IMR-90 (cell line): ENCODE results near the gene USP5. TPM values are rescaled to one million over a fixed set of nuclear protein-coding genes. Genes with fewer than 3 reads are reported as not detected.

Experiments
- NFE2L2 ChIP-seq: fragments of 150-350 bp; IDR thresholded peaks from 2 replicates; pipeline ENCODE4 v1.6.1; 2016; ENCODE audit warnings: low read depth, mild to moderate bottlenecking, low read length
- POLR2A ChIP-seq: IDR thresholded peaks from 2 replicates; pipeline ENCODE4 v1.6.1; 2012; ENCODE audit warnings: mild to moderate bottlenecking, low read depth, low read length
- polyA plus RNA-seq, 3 experiments: library from polyadenylated mRNA; depleted of rRNA; stranded (reverse); fragments of >200 nt; gene quantifications; 2 replicates each; pipeline ENCODE4 v1.2.3, GENCODE V29; 2012; ENCODE audit warnings: low replicate concordance in 1 of 3
- total RNA-seq: library from RNA; depleted of rRNA; stranded (reverse); fragments of >200 nt; gene quantifications from 2 replicates; pipeline ENCODE4 v1.2.3, GENCODE V29; 2012
- TF ChIP-seq, protein P1 (sequence below): fragments of 150-350 bp; IDR thresholded peaks from 2 replicates; pipeline ENCODE4 v1.6.1; 2017; ENCODE audit warnings: mild to moderate bottlenecking, antibody characterized with exemption, low read length, low read depth

USP5 gene
- total and polyA plus RNA-seq, 2 of the 4 experiments (the other 2 are of a cell fraction), result 69.7 to 125 TPM

DNA sequence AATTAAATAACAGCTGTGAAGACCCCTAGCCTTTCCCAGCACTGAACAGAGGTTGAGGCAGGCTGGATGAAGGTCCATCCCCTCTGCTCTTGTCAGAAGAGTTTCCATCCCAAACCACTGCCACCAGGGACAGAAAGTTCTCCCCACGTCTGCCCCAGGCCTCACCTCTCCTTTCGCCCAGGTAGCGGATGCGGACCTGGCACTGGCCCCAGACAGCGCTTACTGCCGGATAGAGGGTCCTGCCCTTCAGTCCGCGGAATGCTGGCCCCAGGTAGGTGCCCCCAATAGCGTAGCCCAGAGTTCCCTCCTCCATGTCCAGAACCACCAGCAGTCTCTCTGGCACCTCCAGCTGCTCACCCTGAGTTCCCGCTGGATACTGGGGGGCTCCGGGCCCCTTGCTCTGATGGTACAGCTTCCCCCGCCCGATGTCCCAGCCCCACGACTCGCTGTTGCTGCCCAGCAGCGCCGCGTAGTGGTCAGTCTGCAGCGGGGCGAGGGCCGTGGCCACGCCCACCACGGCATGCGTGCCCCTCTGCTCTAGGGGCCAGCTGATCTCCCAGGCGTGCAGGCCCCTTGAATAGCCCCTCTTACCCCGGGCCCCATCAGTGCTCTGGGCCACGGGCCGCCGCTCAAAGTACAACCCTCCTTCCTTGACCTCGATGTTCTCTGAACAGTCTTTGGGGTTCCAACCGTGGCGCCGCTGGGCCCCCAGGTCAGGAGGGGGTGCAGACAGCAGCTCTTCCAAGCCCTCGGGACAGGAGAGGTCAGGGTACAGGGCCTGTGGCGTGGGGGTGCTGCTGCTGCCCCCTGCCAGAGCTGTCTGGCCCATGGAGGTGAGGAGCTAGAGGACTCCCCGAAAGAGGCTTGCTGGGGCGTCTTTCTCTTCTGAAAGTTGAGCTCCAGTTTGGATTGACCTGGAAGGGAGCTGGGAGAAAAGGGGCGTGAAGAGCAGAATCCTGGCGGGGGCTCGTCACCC, 20.4 kb downstream of the USP5 start (continued):
- TF ChIP-seq, protein P1, sequence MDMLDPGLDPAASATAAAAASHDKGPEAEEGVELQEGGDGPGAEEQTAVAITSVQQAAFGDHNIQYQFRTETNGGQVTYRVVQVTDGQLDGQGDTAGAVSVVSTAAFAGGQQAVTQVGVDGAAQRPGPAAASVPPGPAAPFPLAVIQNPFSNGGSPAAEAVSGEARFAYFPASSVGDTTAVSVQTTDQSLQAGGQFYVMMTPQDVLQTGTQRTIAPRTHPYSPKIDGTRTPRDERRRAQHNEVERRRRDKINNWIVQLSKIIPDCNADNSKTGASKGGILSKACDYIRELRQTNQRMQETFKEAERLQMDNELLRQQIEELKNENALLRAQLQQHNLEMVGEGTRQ, result no peak; the same call in 1 of the 2 replicates
- TF ChIP-seq NFE2L2 (no peak), POLR2A (no peak)
